Measurements from ENCODE around the gene WNT4.

WNT4 gene

DNA sequence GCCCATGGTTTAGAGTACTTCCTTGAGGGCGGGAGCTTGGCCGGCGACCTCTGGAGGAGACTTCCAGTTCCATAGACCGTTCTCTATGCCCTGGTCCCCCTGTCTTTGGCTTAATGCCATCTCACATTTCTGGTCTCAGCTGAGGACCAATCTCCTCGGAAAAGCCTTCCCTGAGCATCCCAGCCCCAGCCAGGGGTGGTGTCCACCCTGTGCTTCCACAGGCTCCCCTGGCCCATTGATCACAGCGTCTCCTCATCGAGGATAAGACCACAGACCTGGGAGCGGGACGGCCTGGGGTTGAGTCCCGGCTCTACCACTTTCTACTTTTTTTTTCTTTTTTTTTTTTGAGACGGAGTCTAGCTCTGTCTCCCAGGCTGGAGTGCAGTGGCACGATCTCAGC lies 14.5 kb downstream of the WNT4 start:
- DNase-seq = no peak

DNA sequence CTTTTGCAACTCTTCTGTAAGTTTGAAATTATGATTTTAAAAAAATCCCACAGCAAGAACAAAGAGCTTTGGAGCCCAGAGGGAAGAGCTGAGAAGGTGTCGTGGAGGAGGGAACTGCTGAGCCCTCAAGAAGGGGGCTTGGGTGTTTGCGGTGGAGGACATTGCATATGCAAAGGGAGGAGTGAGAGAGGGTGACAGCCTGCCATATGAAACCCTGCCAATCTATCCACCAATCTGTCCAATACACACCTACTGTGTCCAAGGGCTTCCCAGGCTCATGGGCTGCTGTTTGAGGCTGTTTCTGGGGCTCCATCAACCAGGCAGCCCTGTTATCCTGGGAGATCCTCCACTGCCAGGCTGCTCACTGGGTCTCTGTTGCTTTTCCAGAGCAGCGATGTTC lies 15.2 kb downstream of the WNT4 start:
- no peak for DNase-seq

DNA sequence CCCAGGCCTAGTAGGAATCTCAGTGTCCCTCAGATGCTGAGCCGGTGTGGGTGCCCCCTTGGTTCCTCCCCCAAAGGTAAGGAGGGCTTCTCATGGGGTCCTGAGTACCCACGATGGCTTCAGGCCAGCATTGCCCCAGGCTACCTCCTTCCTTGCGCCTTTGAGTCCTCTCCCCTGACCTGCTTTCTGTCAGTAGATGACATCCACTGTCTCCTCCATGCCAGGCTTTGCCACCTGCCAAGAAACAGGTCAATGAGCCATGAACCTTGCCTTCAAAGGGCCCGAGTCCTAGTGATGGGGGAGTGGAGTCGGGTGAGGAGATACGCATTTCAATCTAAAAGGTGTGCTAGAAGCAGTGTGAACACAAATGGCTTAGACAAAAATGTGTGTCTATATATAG lies 15.6 kb downstream of the WNT4 start:
- no peak for DNase-seq

DNA sequence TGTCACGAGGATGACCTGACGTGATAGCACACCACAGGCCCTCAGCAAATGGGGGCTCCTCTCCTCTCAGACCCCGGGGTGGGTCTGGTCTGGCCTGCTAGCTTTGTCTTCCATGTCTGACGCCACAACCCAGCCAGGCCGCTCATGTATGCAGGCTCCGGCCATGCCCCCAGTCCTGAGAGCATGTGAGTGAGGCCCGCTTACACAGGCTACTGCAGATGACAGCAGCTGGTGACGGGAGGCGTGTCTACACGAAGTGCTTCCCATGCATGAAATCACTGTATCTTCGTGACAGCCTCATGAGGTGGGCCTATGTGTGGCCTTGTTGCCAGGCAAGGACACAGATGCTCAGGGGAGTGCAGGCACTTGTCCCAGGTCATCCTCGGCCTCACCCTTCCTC lies 16.4 kb downstream of the WNT4 start:
- DNase-seq = no peak

DNA sequence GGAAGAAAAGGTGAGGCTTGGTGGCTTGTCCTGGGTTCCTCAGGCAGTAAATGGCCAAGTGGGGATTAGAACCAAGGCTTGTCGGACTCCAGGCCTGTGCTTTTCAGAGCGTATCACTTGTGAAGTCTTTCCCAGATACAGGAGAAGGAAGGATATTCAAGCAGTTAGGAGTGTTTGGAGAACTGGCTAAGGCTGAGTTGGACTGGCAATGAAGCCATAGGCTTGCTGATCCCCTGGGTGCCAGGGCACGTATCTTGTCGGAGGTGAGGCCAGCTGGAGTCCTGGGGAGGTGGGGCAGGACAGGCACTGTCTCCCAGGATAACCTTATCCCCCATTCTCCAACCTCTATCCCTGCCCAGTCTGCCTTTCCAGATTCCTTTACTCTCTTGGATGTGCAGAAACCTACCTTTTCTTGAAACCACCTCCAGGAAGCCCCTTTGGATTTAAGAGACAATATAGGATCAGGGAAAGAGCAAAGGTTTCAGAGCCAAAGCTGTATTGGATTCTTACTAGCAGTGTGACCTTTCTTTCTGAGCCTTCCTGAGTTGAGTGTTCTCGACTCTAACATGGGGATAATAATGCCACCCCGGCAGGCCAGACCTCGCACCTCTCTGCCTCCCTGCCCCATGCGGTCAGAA lies 18.2 kb downstream of the WNT4 start:
- no peak for DNase-seq

DNA sequence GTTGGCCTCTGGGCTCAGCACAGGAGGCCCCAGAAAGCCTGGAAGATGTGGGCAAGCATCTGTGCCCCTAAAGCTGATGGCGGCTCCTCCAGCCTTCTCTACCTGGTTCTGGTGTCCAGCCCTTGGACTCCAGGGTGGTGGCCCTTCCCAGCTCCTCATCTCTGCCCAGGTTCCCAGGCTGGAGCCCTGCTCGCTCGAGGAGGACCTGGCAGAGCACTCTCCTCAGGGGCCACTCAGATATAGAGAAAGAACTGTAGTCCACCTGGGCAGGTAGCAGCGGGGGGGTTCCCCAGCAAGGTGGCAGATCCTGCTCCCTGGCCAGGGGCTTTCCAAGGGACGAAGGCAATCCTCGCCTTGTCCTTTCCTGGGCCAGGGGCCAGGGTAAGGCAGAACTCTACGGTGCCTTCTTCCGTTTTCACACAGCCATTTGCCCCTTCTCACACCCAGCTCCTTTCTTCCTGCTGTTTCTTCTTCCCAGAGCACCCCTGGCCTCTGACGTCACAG lies 18.9 kb downstream of the WNT4 start:
- no peak for DNase-seq

DNA sequence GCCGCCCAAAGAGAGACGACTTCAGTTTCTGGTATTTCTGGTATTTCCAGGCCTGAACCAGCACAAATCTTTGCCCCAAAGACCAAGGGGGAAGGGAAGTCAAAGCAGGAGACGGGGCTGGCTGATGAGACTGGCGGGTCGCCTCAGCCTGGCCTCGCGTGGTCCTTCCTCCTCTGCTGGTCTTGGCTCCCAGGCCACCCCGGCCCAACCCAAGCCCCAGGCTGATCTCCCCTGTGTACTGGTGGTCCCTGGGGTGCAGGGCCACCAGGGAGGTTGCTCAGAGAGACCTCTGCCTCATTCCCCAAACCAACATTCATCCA lies 19.9 kb downstream of the WNT4 start:
- no peak for DNase-seq

DNA sequence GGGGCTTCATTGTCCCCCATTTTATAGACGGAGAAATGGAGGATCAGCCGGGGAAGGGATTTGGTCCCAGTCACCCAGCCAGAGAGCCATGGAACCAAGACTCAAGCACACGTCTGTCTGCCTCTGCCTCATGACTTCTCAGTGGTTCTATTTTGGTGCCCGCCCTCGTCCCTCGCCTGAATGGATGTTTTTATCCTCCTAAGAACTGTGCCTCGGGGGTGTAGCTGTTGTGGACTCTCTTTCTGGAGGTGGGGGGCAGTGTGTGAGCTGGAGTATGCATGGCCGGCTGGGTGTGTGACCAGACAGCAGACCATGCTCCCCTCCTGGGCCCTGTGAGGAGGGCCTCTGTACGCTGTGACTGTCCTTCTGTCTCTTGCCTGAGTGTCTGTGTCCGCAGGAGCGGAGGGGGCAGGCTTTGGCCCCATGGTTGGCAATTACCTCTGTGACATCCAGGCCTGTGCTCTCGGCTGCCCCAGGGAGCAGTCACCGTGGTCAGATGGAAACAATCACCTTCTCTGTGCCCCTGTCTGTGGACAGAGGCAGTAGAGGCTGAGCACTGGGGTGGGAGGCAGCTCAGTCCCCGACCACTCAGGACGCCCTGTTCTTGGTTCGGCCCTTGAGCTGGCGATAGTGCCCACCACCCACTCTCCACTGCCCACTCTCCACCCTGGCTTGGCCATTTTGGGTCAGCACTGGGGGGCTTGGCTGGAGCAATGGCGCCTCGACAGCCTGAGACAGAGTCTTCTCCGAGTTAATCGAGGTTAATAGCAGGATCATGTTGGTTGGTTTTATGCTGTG lies 20.4 kb downstream of the WNT4 start:
- DNase-seq = no peak

DNA sequence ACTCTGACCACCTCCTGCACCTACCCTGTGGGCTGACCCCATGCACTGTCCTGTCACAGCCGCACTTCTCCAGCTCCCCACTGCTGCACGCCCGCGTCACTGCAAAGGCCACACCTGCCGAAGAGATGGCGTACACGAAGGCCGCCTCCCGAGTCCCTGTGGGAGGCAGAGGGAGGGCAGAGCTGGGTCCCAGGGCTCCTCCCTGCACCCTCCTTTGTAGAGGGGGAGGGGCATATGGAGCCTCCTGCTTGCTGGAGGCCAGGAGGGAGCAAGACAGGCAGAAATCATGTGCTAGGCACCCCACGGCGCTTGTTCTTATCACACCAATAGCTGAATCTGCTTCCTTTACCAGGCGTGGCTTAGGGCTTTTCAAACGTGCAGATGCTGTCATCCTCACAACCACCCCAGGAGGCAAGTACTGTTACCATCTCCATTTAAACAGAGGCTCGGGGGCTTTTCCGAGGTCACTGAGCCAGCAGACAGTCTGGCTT lies 21.4 kb downstream of the WNT4 start:
- DNase-seq = no peak

DNA sequence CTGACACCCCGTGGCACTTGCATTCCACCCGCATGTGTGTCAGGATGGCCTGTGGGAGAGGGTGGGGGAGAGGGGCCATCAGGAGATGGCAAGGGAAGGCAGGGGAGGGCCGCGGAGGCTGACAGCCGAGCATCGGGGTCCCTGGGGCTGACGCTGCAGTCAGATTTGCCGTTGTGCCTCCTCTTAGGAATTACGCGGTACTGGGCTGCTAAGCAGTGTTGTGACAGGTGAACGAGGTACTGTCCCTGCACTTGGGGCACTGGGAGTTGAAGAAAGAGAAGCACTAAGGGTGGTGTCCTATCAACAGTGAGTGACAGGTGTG lies 22.5 kb downstream of the WNT4 start:
- no peak for DNase-seq

DNA sequence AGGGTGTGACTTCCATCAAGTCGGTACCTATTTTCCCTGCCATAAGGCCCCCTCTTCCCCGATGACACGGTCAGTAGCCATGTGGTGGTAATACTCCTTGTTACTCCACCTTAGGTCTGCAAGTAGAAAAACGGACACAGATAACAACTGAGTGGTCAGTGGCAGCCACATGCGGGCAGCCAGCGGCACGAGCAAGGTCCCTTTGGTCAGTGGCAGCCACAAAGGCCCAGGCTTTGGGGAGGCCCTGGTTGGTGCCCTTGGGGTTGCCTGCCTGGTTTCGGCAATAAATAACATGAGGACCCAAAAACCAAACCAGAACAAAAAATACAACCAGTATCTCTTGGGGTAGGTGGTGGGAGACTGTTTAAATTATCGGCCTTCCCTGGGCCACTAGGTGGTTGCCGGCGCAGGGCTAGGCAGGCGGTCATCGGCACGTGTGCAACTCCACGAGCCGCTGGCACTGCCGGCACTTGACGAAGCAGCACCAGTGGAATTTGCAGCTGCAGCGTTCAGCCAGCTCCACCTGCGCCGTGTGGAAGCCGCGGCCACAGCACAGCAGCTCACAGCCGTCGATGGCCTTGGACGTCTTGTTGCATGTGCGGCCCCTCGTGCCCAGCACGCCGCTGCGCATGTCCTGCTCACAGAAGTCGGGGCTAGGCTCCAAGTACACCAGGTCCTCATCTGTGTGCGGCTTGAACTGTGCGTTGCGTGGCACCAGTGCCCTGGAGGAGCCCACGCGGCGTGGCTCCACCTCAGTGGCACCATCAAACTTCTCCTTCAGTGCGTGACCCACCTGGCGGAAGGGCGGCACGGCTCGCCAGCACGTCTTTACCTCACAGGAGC lies 23.1 kb downstream of the WNT4 start:
- DNase-seq = no peak

DNA sequence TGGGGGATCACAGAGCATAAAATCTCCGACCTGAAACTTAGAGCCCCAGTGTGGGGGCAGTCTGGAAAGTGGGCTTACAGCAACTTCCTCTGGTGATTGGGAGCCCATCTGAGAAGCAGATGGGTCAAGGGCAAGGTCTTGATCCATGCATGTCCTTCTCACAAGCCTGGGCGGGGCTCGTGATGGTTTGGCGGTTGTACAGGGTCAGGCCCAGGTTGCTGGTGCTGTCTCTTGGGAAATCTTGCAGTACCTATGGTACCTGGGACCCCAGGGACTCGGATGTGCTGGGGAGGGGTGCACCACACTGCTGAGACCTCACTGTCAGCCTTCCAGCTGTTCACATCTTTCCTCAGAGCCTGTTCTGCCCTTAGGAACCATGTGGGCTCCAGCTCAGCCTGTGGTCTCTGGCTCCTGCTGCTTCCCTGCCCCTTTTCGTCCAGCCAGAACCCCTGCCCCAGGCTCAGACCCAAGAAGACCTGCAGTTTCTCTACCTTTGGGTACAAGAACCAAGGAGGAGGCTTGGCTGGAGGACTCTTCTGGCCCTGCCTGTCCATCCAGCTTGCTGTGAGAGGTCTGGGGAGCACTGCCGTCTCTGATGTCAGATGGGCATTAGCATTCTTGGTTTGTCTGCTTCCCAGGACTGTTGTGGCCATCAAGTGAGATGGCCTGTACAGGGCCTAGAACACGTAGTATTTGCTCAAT lies 24.5 kb downstream of the WNT4 start:
- DNase-seq = no peak

DNA sequence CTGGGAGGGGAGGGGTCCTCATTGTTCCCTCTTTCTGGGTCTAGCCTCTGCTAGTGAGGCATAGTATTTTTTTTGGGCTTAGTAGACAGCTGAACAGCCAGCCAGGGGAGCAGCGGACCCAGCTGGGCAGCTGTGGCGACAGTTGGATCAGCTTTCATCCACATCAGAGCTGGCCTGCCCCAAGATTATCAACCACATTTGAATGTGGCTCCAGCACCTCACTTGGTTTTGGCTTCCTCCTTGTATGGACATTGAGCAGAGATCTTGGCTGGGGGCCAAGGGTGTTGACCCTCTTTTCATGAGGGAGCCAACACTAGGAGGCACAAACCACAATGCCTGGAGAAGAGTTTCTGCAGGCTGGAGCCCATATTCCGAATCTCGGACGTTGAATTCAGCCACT lies 25.0 kb downstream of the WNT4 start:
- no peak for DNase-seq

DNA sequence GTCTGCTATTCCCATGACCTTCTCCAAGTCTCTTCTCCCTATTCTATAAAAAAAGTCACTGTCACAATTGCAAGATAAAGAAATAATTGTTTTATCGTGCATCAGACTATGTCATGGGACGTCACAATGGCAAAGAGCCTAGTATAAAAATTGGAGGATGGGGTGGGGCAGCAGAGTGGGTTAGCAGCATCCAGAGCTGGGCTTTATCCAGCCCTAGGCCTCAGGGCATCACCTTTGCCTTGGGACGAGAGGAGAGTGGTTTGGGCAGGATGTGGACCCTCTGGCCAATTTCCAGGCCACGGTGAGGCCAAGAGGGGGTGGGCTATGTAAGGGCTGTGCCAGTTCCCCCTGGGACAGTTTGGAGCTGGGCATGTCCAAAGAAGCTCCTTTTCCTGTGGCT lies 25.7 kb downstream of the WNT4 start:
- no peak for DNase-seq

DNA sequence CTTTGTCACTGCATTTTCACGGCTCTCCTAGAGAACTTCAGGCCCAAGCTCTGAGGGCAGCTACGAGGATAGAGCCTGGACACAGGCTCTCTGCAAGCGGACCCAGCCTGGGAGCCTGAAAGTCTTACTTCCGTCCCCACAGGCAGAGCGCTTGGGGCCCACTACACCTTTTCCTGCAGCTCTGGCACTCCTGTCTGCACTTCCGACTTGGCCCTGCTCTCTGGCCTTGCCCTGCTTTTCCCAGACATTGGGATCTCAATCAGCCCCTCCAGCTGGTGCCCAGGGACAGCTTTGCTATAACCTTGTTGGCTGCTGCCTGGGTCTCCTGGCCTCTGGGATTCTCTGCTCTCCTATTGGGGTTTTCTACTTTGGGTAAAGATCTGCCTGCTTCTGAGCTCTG lies 27.6 kb downstream of the WNT4 start:
- no peak for DNase-seq

DNA sequence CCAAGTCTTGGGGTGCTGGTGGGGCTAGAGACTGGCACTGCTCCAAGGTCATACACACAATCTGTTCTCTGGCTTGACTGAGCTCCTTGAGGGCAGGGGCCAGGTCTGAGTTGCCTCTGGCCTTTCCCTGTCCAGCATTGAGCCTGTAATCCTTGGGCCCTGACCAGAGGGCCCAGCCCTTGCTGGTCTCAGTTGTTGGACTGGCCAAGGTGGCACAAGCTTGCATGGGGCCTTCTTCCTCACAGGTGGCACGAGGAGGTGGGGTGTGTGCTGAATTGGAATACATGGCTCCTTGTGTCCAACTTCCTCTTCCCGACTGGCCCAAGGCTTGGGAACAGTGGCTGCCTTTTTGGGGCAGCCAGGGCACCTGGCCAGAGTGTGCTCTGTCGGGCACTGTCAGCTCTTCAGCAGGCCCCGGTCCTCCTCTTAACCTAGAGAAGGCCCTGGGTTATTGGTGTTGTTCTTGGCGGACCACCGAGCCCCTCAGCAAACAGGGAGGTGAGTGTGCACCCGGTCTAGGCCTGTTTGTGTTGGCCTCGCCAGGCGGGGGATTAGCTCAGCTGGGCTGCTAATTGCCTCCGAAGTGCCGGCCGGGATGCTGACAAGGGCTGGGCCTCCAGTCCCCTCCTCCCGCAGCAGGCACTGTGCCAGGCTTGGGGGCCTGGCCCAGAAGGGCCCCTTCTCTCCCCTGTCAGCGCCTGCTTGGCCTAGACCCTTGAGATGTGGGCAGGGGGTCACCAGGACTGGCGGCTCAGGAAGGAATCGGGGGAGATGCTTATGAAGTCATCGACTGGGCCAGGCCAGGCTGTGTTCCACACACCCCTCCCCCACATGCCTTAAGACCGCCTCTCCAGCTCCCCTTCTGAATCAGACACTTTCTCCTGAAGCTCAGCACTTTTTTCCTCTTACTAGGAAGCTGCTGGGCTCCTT lies 28.5 kb downstream of the WNT4 start:
- no peak for DNase-seq

DNA sequence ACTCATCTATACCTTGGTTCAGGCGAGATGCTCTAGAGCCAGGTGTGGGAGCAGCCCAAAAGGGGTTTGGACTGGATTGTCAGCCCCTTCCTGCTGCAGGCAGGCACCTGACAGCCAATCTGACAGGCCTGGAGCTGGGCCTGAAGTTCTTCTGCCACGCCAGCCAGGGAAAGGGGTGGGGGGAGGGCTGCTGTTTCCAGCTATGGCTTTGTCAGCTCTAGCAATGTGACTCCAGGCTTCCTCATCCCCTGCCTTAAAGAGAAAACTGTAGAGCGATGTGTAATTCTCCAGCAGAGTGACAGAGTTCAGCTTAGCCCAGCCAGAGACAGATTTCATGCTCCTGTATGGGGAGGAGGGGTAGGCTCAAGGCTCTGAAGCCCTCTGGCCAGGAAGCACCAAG lies 30.3 kb downstream of the WNT4 start:
- DNase-seq = no peak

DNA sequence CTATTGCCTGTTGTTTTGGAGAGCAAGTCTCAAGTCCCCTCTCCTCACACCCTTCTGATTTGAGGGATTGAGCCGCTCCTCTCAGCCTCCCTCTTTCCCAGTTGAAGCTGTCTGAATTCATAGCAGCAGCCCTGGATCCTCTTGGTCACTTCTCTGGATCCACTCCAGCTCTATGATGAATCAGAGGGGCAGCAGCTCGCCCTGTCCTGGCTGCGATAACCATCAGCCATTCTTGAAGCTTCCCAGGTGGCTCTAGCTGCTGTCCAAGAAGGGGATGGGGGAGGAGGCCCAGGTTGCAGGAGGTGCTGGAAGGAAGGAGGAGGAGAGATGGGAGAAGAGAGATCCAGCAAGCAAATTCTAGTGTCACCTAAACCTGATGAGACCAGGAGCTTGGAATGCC lies 31.3 kb downstream of the WNT4 start:
- DNase-seq = no peak

DNA sequence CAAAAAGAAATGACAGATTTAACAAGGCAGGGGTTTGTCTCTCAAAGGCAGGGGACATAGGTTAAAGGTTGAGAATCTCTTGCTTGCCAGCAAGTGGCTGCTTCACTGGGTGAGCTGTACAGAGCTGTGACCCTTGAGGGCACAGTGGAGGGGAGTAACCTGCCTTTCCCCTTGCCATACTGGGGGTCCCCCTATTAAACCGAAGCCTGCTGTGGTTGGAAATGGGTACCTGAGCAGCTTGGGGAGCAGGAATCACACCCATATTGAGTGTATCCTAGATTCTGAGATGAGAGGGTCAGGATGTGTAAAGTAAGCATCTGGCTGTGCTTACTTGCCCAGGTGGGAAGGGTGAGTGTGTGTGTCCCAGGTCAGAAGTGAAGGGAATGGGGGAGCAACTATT lies 31.8 kb downstream of the WNT4 start:
- no peak for DNase-seq

DNA sequence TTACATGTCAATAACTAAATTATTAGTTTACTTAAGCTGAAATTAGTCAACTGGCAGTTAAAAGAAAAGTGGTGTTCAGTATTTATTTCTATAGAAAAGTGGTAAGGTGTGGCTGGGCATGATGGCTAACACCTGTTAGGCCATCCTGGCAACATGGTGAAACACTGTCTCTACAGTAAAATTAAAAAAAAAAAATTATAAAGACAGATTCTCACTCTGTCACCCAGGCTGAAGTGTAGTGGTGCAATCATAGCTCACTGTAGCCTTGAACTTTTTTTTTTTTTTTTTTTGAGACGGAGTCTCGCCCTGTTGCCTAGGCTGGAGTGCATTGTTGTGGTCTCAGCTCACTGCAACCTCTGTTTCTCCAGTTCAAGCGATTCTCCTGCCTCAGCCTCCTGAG lies 32.9 kb downstream of the WNT4 start:
- no peak for DNase-seq

DNA sequence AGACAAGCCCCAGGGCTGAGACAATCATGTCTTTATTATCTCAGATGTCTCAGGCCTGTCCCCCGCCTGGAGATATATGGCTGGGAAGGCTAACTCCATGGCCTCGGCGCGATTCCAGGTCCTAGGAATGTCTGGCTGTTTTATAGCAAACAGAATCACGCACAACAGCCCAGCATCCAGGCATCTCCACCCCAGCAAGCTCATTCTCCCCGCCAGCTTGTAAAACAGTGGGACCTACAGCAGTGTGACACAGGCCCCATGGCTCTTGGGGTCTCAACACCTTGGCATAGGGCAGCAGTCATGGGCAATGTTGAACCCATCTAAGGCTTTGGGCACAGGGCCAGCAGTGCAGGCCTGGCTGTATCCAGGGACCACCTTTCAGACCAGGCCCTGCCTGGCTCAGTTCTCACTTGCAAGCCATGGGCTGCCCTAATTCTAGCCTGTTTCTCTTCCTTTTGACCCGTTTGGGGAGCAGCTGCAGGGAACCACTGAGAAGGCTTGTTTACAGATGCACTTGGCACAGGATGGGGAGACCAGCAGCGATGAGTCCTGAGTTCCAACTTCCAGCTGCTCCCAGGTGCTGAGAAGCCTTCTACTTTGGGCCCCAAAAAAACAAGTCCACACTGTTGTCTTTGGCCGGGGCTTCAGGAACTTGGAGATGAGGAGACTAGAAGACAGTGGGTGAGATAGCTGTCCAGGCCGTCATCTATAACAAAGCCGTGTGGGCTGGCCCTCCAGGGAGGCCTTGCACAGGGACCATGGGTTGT lies 34.4 kb downstream of the WNT4 start:
- DNase-seq = no peak
